Measurements from ENCODE around the gene KNCN. TPM values are rescaled to one million over a fixed set of nuclear protein-coding genes. Genes with fewer than 3 reads are reported as not detected.

The KNCN gene
- total RNA-seq, 1 donor from 2014 or later, result not detected

DNA sequence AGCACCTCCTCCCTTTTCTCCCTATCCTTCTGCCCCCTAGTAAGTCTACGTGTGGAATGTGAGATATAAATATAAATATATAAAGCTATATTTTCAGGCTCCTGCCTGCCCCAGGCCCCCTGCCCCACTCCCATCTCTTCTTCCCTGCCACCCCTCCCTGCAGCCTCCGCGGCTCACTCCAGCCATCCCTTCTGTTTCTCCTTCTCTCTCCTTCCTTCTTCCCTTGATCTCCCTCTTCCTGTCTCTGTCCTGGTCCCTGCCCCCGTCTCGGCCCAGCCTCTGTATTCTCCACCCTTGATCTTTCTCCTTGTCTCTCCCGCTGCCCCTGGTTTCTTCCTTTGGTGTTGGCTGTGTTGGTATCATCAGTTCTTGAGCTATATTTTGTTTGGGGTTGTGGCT is 38.7 kb downstream of the KNCN start:
- TF ChIP-seq EZH2 (IDR thresholded peaks at IDR 0.05; ENCODE audit: insufficient read depth, low read length), result no peak
- TF ChIP-seq, protein P1, sequence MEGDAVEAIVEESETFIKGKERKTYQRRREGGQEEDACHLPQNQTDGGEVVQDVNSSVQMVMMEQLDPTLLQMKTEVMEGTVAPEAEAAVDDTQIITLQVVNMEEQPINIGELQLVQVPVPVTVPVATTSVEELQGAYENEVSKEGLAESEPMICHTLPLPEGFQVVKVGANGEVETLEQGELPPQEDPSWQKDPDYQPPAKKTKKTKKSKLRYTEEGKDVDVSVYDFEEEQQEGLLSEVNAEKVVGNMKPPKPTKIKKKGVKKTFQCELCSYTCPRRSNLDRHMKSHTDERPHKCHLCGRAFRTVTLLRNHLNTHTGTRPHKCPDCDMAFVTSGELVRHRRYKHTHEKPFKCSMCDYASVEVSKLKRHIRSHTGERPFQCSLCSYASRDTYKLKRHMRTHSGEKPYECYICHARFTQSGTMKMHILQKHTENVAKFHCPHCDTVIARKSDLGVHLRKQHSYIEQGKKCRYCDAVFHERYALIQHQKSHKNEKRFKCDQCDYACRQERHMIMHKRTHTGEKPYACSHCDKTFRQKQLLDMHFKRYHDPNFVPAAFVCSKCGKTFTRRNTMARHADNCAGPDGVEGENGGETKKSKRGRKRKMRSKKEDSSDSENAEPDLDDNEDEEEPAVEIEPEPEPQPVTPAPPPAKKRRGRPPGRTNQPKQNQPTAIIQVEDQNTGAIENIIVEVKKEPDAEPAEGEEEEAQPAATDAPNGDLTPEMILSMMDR (IDR thresholded peaks at IDR 0.05; ENCODE audit: insufficient read depth, low read depth, low read length), result no peak
- H4K20me1 ChIP-seq (ENCODE audit: insufficient read depth, low read length), result no peaks in the 10 kb centered on the region
- H3K36me3 ChIP-seq (ENCODE audit: insufficient read depth, low read length), result no peaks in the 10 kb centered on the region
- no peak overlapping the region for H2AFZ ChIP-seq (ENCODE audit: low read depth, low read length)
- no peaks in the 10 kb centered on the region for H3K79me2 ChIP-seq (ENCODE audit: insufficient read depth, low read length)
- no peak for FAIRE-seq
- H3K27me3 ChIP-seq (ENCODE audit: insufficient read depth, low read length), result peaks cover 15% of the 10 kb centered on the region
- no peaks in the 10 kb centered on the region for H3K36me3 Mint-ChIP-seq (ENCODE audit: low read depth, unreplicated experiment)
- H3K9ac ChIP-seq (ENCODE audit: low read length), result no peak overlapping the region
- peaks cover 24% of the 10 kb centered on the region for H3K4me1 Mint-ChIP-seq (ENCODE audit: low read depth, unreplicated experiment)
- no peaks in the 10 kb centered on the region for H3K9me3 Mint-ChIP-seq (ENCODE audit: unreplicated experiment)
- no peaks in the 10 kb centered on the region for H3K4me1 ChIP-seq (ENCODE audit: insufficient read depth, low read length)
- peak overlapping the region; percentile 12 for H3K27ac Mint-ChIP-seq (ENCODE audit: unreplicated experiment)
- no peak overlapping the region for H3K4me3 Mint-ChIP-seq (ENCODE audit: unreplicated experiment)
- H3K27me3 Mint-ChIP-seq (ENCODE audit: low read depth, unreplicated experiment), result peaks cover 28% of the 10 kb centered on the region
- H3K4me2 ChIP-seq (ENCODE audit: low read length), result no peak overlapping the region
- no peak overlapping the region for H3K27ac ChIP-seq (ENCODE audit: low read depth, low read length)
- no peaks in the 10 kb centered on the region for H3K9me3 ChIP-seq (ENCODE audit: insufficient read depth, low read depth, low read length)
- H3K4me3 ChIP-seq (ENCODE audit: insufficient read depth, low read depth, low read length), result no peak overlapping the region
- no peak for DNase-seq (ENCODE audit: low read depth)

- Histone ChIP-seq H4K20me1 (ENCODE audit: insufficient read depth, low read length) (no peaks in the 10 kb centered on the region), H3K9ac (ENCODE audit: low read length) (no peak overlapping the region), H3K36me3 (ENCODE audit: insufficient read depth, low read length) (no peaks in the 10 kb centered on the region), H3K4me2 (ENCODE audit: low read length) (no peak overlapping the region), H3K27ac (ENCODE audit: low read depth, low read length) (no peak overlapping the region), H3K79me2 (ENCODE audit: insufficient read depth, low read length) (no peaks in the 10 kb centered on the region), H3K9me3 (ENCODE audit: insufficient read depth, low read depth, low read length) (no peaks in the 10 kb centered on the region), H2AFZ (ENCODE audit: low read depth, low read length) (no peak overlapping the region), H3K4me1 (ENCODE audit: insufficient read depth, low read length) (no peaks in the 10 kb centered on the region), H3K27me3 (ENCODE audit: insufficient read depth, low read length) (peaks cover 15% of the 10 kb centered on the region), H3K4me3 (ENCODE audit: insufficient read depth, low read depth, low read length) (no peak overlapping the region)
- DNase-seq (ENCODE audit: low read depth), result no peak
- FAIRE-seq, result no peak
- peaks cover 28% of the 10 kb centered on the region for H3K27me3 Mint-ChIP-seq (ENCODE audit: low read depth, unreplicated experiment)
- H3K36me3 Mint-ChIP-seq (ENCODE audit: low read depth, unreplicated experiment), result no peaks in the 10 kb centered on the region
- H3K27ac Mint-ChIP-seq (ENCODE audit: unreplicated experiment), result no peak overlapping the region
- no peaks in the 10 kb centered on the region for H3K9me3 Mint-ChIP-seq (ENCODE audit: unreplicated experiment)
- no peak for TF ChIP-seq EZH2 (IDR thresholded peaks at IDR 0.05; ENCODE audit: insufficient read depth, low read length)
- TF ChIP-seq, protein P1 (IDR thresholded peaks at IDR 0.05; ENCODE audit: insufficient read depth, low read depth, low read length), result no peak
- H3K4me3 Mint-ChIP-seq (ENCODE audit: unreplicated experiment), result no peak overlapping the region
- peaks cover 21% of the 10 kb centered on the region for H3K4me1 Mint-ChIP-seq (ENCODE audit: low read depth, unreplicated experiment)
These were observed 39.2 kb downstream of the KNCN start for GRCh38 chr1:46512135-46512791.

GRCh38 chr1:46510998-46511365 is 40.5 kb downstream of the KNCN start:
- no peak overlapping the region for H3K4me3 Mint-ChIP-seq (ENCODE audit: unreplicated experiment)
- H3K27ac Mint-ChIP-seq (ENCODE audit: unreplicated experiment), result no peak overlapping the region
- H3K27me3 Mint-ChIP-seq (ENCODE audit: low read depth, unreplicated experiment), result peaks cover 25% of the 10 kb centered on the region

More at GRCh38 chr1:46510998-46511365, 40.5 kb downstream of the KNCN start:
- Histone ChIP-seq H3K4me2 (ENCODE audit: low read length) (no peak overlapping the region), H3K9me3 (ENCODE audit: insufficient read depth, low read depth, low read length) (no peaks in the 10 kb centered on the region), H3K27me3 (ENCODE audit: insufficient read depth, low read length) (peaks cover 16% of the 10 kb centered on the region), H3K4me3 (ENCODE audit: insufficient read depth, low read depth, low read length) (no peak overlapping the region), H2AFZ (ENCODE audit: low read depth, low read length) (no peak overlapping the region), H3K27ac (ENCODE audit: low read depth, low read length) (no peak overlapping the region), H3K36me3 (ENCODE audit: insufficient read depth, low read length) (no peaks in the 10 kb centered on the region), H3K79me2 (ENCODE audit: insufficient read depth, low read length) (no peaks in the 10 kb centered on the region), H3K9ac (ENCODE audit: low read length) (no peak overlapping the region), H4K20me1 (ENCODE audit: insufficient read depth, low read length) (no peaks in the 10 kb centered on the region), H3K4me1 (ENCODE audit: insufficient read depth, low read length) (no peaks in the 10 kb centered on the region)
- no peak for TF ChIP-seq EZH2 (IDR thresholded peaks at IDR 0.05; ENCODE audit: insufficient read depth, low read length)
- TF ChIP-seq, protein P1 (IDR thresholded peaks at IDR 0.05; ENCODE audit: insufficient read depth, low read depth, low read length), result no peak
- Mint-ChIP-seq H3K9me3 (ENCODE audit: unreplicated experiment) (no peaks in the 10 kb centered on the region), H3K4me1 (ENCODE audit: low read depth, unreplicated experiment) (peaks cover 12% of the 10 kb centered on the region), H3K36me3 (ENCODE audit: low read depth, unreplicated experiment) (no peaks in the 10 kb centered on the region)
- FAIRE-seq (no peak), DNase-seq (ENCODE audit: low read depth) (no peak)

All from astrocyte (in vitro differentiated cells and primary cell).